ENCODE data around the gene WNT2B.
A peak's percentile ranks its signal among the peaks of the same experiment; 100 is the strongest.

The WNT2B gene

DNA sequence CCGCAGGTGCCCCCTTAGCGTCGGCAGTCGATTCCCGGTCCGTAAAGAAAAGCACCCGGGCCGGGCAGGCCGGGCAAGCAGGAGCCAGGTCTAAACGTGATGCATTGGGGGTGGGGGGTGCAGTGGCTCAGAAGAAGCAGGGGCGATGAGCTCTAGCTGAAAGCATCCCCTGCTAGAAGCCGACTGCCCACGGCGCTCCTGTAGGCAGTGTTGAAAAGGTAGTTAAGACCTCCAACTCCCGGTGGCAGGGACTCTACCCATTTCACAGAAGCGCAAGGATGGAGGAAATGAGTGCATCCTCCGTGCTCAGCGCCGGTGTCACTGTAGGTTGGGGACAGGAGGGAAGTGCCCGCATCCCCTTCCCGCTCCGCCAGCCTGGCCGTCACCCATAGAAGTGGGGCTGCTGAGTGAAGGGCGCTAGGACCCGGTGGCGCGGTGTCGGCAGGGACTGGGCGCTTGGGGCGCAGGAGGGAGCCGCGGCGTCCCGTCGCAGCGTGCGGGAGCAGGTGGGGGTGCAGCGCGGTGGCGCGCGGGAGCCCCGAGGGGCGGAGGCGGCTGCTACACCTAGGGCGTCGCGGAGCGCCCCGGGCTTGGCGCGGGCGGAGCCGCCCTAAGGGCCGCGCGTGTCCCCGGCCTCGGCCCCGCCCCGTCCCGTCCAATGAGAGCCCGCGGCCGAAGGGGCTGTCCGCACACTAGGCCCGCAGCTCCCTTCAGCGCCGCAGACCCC, at the start of gene WNT2B (continued):
- TF ChIP-seq, protein P1, sequence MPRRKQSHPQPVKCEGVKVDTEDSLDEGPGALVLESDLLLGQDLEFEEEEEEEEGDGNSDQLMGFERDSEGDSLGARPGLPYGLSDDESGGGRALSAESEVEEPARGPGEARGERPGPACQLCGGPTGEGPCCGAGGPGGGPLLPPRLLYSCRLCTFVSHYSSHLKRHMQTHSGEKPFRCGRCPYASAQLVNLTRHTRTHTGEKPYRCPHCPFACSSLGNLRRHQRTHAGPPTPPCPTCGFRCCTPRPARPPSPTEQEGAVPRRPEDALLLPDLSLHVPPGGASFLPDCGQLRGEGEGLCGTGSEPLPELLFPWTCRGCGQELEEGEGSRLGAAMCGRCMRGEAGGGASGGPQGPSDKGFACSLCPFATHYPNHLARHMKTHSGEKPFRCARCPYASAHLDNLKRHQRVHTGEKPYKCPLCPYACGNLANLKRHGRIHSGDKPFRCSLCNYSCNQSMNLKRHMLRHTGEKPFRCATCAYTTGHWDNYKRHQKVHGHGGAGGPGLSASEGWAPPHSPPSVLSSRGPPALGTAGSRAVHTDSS (tag by site-specific recombination; IDR thresholded peaks at IDR 0.05): no peak
- TF ChIP-seq, protein P2, sequence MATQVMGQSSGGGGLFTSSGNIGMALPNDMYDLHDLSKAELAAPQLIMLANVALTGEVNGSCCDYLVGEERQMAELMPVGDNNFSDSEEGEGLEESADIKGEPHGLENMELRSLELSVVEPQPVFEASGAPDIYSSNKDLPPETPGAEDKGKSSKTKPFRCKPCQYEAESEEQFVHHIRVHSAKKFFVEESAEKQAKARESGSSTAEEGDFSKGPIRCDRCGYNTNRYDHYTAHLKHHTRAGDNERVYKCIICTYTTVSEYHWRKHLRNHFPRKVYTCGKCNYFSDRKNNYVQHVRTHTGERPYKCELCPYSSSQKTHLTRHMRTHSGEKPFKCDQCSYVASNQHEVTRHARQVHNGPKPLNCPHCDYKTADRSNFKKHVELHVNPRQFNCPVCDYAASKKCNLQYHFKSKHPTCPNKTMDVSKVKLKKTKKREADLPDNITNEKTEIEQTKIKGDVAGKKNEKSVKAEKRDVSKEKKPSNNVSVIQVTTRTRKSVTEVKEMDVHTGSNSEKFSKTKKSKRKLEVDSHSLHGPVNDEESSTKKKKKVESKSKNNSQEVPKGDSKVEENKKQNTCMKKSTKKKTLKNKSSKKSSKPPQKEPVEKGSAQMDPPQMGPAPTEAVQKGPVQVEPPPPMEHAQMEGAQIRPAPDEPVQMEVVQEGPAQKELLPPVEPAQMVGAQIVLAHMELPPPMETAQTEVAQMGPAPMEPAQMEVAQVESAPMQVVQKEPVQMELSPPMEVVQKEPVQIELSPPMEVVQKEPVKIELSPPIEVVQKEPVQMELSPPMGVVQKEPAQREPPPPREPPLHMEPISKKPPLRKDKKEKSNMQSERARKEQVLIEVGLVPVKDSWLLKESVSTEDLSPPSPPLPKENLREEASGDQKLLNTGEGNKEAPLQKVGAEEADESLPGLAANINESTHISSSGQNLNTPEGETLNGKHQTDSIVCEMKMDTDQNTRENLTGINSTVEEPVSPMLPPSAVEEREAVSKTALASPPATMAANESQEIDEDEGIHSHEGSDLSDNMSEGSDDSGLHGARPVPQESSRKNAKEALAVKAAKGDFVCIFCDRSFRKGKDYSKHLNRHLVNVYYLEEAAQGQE (tag by site-specific recombination; IDR thresholded peaks at IDR 0.05): no peak
- TF ChIP-seq ZNF174 (tag by site-specific recombination; IDR thresholded peaks at IDR 0.05) (no peak), ZNF248 (tag by site-specific recombination; IDR thresholded peaks at IDR 0.05) (no peak), ZNF596 (tag by site-specific recombination; IDR thresholded peaks at IDR 0.05) (no peak), ZNF19 (tag by site-specific recombination; IDR thresholded peaks at IDR 0.05; ENCODE audit: low read depth) (no peak), ZNF37A (tag by site-specific recombination; IDR thresholded peaks at IDR 0.05) (no peak), ZNF529 (tag by site-specific recombination; IDR thresholded peaks at IDR 0.05; ENCODE audit: insufficient replicate concordance) (no peak), ZNF366 (tag by site-specific recombination; conservative IDR thresholded peaks at IDR 0.05) (no peak), ZNF10 (tag by site-specific recombination; IDR thresholded peaks at IDR 0.05) (no peak), ZNF521 (tag by site-specific recombination; IDR thresholded peaks at IDR 0.05) (no peak), ZNF112 (tag by site-specific recombination; IDR thresholded peaks at IDR 0.05) (no peak), ZNF561 (tag by site-specific recombination; IDR thresholded peaks at IDR 0.05; ENCODE audit: borderline replicate concordance) (peak; percentile 86), ZNF843 (tag by site-specific recombination; IDR thresholded peaks at IDR 0.05) (0 out of 2 replicates have a peak, but pooled peaks have one; percentile 17), ZNF175 (tag by site-specific recombination; IDR thresholded peaks at IDR 0.05) (no peak), ZNF623 (tag by site-specific recombination; IDR thresholded peaks at IDR 0.05) (no peak), ZNF473 (tag by site-specific recombination; IDR thresholded peaks at IDR 0.05) (no peak), PRDM1 (tag by site-specific recombination; IDR thresholded peaks at IDR 0.05) (no peak), ZNF747 (tag by site-specific recombination; IDR thresholded peaks at IDR 0.05) (no peak), ZNF837 (tag by site-specific recombination; IDR thresholded peaks at IDR 0.05) (no peak), REPIN1 (tag by site-specific recombination; IDR thresholded peaks at IDR 0.05; ENCODE audit: low read depth) (no peak), ZEB2 (tag by site-specific recombination; IDR thresholded peaks at IDR 0.05) (peak; percentile 48; the same call in 1 of the 2 replicates), KLF1 (tag by site-specific recombination; IDR thresholded peaks at IDR 0.05) (no peak), ZNF558 (tag by site-specific recombination; IDR thresholded peaks at IDR 0.05) (no peak)
- TF ChIP-seq, protein P3, sequence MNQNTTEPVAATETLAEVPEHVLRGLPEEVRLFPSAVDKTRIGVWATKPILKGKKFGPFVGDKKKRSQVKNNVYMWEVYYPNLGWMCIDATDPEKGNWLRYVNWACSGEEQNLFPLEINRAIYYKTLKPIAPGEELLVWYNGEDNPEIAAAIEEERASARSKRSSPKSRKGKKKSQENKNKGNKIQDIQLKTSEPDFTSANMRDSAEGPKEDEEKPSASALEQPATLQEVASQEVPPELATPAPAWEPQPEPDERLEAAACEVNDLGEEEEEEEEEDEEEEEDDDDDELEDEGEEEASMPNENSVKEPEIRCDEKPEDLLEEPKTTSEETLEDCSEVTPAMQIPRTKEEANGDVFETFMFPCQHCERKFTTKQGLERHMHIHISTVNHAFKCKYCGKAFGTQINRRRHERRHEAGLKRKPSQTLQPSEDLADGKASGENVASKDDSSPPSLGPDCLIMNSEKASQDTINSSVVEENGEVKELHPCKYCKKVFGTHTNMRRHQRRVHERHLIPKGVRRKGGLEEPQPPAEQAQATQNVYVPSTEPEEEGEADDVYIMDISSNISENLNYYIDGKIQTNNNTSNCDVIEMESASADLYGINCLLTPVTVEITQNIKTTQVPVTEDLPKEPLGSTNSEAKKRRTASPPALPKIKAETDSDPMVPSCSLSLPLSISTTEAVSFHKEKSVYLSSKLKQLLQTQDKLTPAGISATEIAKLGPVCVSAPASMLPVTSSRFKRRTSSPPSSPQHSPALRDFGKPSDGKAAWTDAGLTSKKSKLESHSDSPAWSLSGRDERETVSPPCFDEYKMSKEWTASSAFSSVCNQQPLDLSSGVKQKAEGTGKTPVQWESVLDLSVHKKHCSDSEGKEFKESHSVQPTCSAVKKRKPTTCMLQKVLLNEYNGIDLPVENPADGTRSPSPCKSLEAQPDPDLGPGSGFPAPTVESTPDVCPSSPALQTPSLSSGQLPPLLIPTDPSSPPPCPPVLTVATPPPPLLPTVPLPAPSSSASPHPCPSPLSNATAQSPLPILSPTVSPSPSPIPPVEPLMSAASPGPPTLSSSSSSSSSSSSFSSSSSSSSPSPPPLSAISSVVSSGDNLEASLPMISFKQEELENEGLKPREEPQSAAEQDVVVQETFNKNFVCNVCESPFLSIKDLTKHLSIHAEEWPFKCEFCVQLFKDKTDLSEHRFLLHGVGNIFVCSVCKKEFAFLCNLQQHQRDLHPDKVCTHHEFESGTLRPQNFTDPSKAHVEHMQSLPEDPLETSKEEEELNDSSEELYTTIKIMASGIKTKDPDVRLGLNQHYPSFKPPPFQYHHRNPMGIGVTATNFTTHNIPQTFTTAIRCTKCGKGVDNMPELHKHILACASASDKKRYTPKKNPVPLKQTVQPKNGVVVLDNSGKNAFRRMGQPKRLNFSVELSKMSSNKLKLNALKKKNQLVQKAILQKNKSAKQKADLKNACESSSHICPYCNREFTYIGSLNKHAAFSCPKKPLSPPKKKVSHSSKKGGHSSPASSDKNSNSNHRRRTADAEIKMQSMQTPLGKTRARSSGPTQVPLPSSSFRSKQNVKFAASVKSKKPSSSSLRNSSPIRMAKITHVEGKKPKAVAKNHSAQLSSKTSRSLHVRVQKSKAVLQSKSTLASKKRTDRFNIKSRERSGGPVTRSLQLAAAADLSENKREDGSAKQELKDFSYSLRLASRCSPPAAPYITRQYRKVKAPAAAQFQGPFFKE (tag by site-specific recombination; IDR thresholded peaks at IDR 0.05; ENCODE audit: borderline replicate concordance): peak; percentile 38; the same call in 1 of the 2 replicates
- TF ChIP-seq, protein P4, sequence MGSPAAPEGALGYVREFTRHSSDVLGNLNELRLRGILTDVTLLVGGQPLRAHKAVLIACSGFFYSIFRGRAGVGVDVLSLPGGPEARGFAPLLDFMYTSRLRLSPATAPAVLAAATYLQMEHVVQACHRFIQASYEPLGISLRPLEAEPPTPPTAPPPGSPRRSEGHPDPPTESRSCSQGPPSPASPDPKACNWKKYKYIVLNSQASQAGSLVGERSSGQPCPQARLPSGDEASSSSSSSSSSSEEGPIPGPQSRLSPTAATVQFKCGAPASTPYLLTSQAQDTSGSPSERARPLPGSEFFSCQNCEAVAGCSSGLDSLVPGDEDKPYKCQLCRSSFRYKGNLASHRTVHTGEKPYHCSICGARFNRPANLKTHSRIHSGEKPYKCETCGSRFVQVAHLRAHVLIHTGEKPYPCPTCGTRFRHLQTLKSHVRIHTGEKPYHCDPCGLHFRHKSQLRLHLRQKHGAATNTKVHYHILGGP (tag by site-specific recombination; IDR thresholded peaks at IDR 0.05): no peak
- TF ChIP-seq, protein P5, sequence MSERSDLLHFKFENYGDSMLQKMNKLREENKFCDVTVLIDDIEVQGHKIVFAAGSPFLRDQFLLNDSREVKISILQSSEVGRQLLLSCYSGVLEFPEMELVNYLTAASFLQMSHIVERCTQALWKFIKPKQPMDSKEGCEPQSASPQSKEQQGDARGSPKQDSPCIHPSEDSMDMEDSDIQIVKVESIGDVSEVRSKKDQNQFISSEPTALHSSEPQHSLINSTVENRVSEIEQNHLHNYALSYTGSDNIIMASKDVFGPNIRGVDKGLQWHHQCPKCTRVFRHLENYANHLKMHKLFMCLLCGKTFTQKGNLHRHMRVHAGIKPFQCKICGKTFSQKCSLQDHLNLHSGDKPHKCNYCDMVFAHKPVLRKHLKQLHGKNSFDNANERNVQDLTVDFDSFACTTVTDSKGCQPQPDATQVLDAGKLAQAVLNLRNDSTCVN (tag by site-specific recombination; optimal IDR thresholded peaks at IDR 0.05): peak; percentile 74
